ENCODE measurements around the gene IL6ST. TPM values are rescaled to one million over a fixed set of nuclear protein-coding genes. Genes with fewer than 3 reads are reported as not detected.

Gene IL6ST
- total and polyA plus RNA-seq, 2 donors (not counting 1 experiment from before 2014, with no cell fraction given) = 768 to 978 TPM

GRCh38 chr5:55916986-55917385 is 77.8 kb downstream of the IL6ST start:
- DNase-seq (ENCODE audit: low read depth in 2 of 2) = no peak
- H3K4me1 ChIP-seq (ENCODE audit: control insufficient read depth, extremely low read depth, insufficient read depth, low read length) = no peaks in the 10 kb centered on the region
- H3K36me3 ChIP-seq (ENCODE audit: control insufficient read depth, insufficient read depth, low read length) = no peaks in the 10 kb centered on the region
- no peaks in the 10 kb centered on the region for H3K27me3 ChIP-seq (ENCODE audit: control insufficient read depth, insufficient read depth, low read length)
- H3K4me3 ChIP-seq (replicated peaks in 1 of 4; ENCODE audit: control extremely low read depth in 1 of 4, insufficient read depth in 1 of 4, low read depth in 3 of 4, low read length in 4 of 4) = no peak overlapping the region
- no peaks in the 10 kb centered on the region for H4K20me1 ChIP-seq (ENCODE audit: control insufficient read depth, extremely low read depth, insufficient read depth, low read length)
- H3K79me2 ChIP-seq (ENCODE audit: control insufficient read depth, insufficient read depth, low read length) = no peaks in the 10 kb centered on the region
- no peak overlapping the region for H3K4me2 ChIP-seq (ENCODE audit: extremely low read depth, insufficient read depth, low read length)
- H2AFZ ChIP-seq (ENCODE audit: low read length) = no peak overlapping the region
- TF ChIP-seq EZH2 (IDR thresholded peaks at IDR 0.05; ENCODE audit: low read length, missing control alignments) (no peak), CTCF (conservative IDR thresholded peaks at IDR 0.05 in 1 of 2, IDR thresholded peaks at IDR 0.05 in 1 of 2; ENCODE audit: low read depth in 1 of 2, low read length in 2 of 2) (no peak)
- no peak overlapping the region for H3K27ac ChIP-seq (ENCODE audit: insufficient read depth, low read length)
- no peak overlapping the region for H3K9ac ChIP-seq (ENCODE audit: insufficient read depth, low read length)
- no peaks in the 10 kb centered on the region for H3K9me3 ChIP-seq (ENCODE audit: control insufficient read depth, insufficient read depth, low read depth, low read length)

GRCh38 chr5:55915783-55916182 is 79.0 kb downstream of the IL6ST start:
- Histone ChIP-seq H3K79me2 (ENCODE audit: control insufficient read depth, insufficient read depth, low read length) (no peaks in the 10 kb centered on the region), H3K9ac (ENCODE audit: insufficient read depth, low read length) (no peak overlapping the region), H3K4me1 (ENCODE audit: control insufficient read depth, extremely low read depth, insufficient read depth, low read length) (no peaks in the 10 kb centered on the region), H4K20me1 (ENCODE audit: control insufficient read depth, extremely low read depth, insufficient read depth, low read length) (no peaks in the 10 kb centered on the region), H3K4me2 (ENCODE audit: extremely low read depth, insufficient read depth, low read length) (no peak overlapping the region), H3K27ac (ENCODE audit: insufficient read depth, low read length) (no peak overlapping the region), H3K9me3 (ENCODE audit: control insufficient read depth, insufficient read depth, low read depth, low read length) (no peaks in the 10 kb centered on the region), H3K27me3 (ENCODE audit: control insufficient read depth, insufficient read depth, low read length) (no peaks in the 10 kb centered on the region), H3K36me3 (ENCODE audit: control insufficient read depth, insufficient read depth, low read length) (no peaks in the 10 kb centered on the region), H2AFZ (ENCODE audit: low read length) (no peak overlapping the region), H3K4me3 (replicated peaks in 1 of 4; ENCODE audit: control extremely low read depth in 1 of 4, insufficient read depth in 1 of 4, low read depth in 3 of 4, low read length in 4 of 4) (no peak overlapping the region)
- DNase-seq (ENCODE audit: low read depth in 2 of 2) = no peak
- TF ChIP-seq CTCF (conservative IDR thresholded peaks at IDR 0.05 in 1 of 2, IDR thresholded peaks at IDR 0.05 in 1 of 2; ENCODE audit: low read depth in 1 of 2, low read length in 2 of 2) = no peak
- TF ChIP-seq EZH2 (IDR thresholded peaks at IDR 0.05; ENCODE audit: low read length, missing control alignments) = no peak

GRCh38 chr5:55914971-55915370 is 79.8 kb downstream of the IL6ST start:
- H3K4me3 ChIP-seq (replicated peaks in 1 of 4; ENCODE audit: control extremely low read depth in 1 of 4, insufficient read depth in 1 of 4, low read depth in 3 of 4, low read length in 4 of 4) = no peak overlapping the region
- no peak overlapping the region for H2AFZ ChIP-seq (ENCODE audit: low read length)
- no peaks in the 10 kb centered on the region for H3K4me1 ChIP-seq (ENCODE audit: control insufficient read depth, extremely low read depth, insufficient read depth, low read length)
- no peaks in the 10 kb centered on the region for H3K9me3 ChIP-seq (ENCODE audit: control insufficient read depth, insufficient read depth, low read depth, low read length)
- H3K79me2 ChIP-seq (ENCODE audit: control insufficient read depth, insufficient read depth, low read length) = no peaks in the 10 kb centered on the region
- H4K20me1 ChIP-seq (ENCODE audit: control insufficient read depth, extremely low read depth, insufficient read depth, low read length) = no peaks in the 10 kb centered on the region
- no peak overlapping the region for H3K27ac ChIP-seq (ENCODE audit: insufficient read depth, low read length)
- DNase-seq (ENCODE audit: low read depth in 2 of 2) = no peak
- H3K36me3 ChIP-seq (ENCODE audit: control insufficient read depth, insufficient read depth, low read length) = no peaks in the 10 kb centered on the region
- no peak overlapping the region for H3K4me2 ChIP-seq (ENCODE audit: extremely low read depth, insufficient read depth, low read length)
- no peak for TF ChIP-seq EZH2 (IDR thresholded peaks at IDR 0.05; ENCODE audit: low read length, missing control alignments)
- TF ChIP-seq CTCF (conservative IDR thresholded peaks at IDR 0.05 in 1 of 2, IDR thresholded peaks at IDR 0.05 in 1 of 2; ENCODE audit: low read depth in 1 of 2, low read length in 2 of 2) = no peak
- H3K27me3 ChIP-seq (ENCODE audit: control insufficient read depth, insufficient read depth, low read length) = no peaks in the 10 kb centered on the region
- H3K9ac ChIP-seq (ENCODE audit: insufficient read depth, low read length) = no peak overlapping the region

Measured in fibroblast of lung (primary cell).